K562 (cell line): ENCODE results near the gene NECTIN3. TPM values are rescaled to one million over a fixed set of nuclear protein-coding genes. Genes with fewer than 3 reads are reported as not detected.

Experiments used
- HMGXB4 ChIP-seq: sonication (generic); formaldehyde crosslinking; IDR thresholded peaks from 2 replicates; pipeline ENCODE4 v1.8.1; 2023; ENCODE audit warnings: mild to moderate bottlenecking, missing genetic modification reagents
- NR3C1 ChIP-seq: sonication (generic); formaldehyde crosslinking; IDR thresholded peaks from 2 replicates; pipeline ENCODE4 v1.8.1; 2022; ENCODE audit warnings: missing genetic modification reagents
- POLR2AphosphoS5 ChIP-seq: IDR thresholded peaks from 2 replicates; pipeline ENCODE4 v1.6.1; 2011; ENCODE audit warnings: mild to moderate bottlenecking, low read depth, low read length, moderate library complexity; ENCODE audit not compliant: control insufficient read depth, insufficient read depth
- RREB1 ChIP-seq: fragments of 250-450 bp; sonication (Bioruptor Pico); IDR thresholded peaks from 2 replicates; pipeline ENCODE4 v1.4.0; 2020
- SLC30A9 ChIP-seq: fragments of 250-450 bp; sonication (Bioruptor Pico); IDR thresholded peaks from 2 replicates; pipeline ENCODE4 v1.8.0; 2022; ENCODE audit warnings: mild to moderate bottlenecking, moderate library complexity
- TCFL5 ChIP-seq: fragments of 250-450 bp; sonication (Bioruptor Pico); conservative IDR thresholded peaks from 2 replicates; pipeline ENCODE4 v1.6.1; 2021; ENCODE audit warnings: mild to moderate bottlenecking, moderate library complexity, matching md5 sums
- USF1 ChIP-seq: sonication (generic); formaldehyde crosslinking; IDR thresholded peaks from 2 replicates; pipeline ENCODE4 v1.9.0; 2022; ENCODE audit warnings: mild to moderate bottlenecking, missing genetic modification reagents
- ZNF518B ChIP-seq: fragments of 250-450 bp; sonication (Bioruptor Pico); IDR thresholded peaks from 2 replicates; pipeline ENCODE4 v1.5.0; 2021; ENCODE audit warnings: mild to moderate bottlenecking, moderate library complexity
- ZNF586 ChIP-seq: fragments of 450-650 bp; formaldehyde crosslinking; conservative IDR thresholded peaks from 2 replicates; pipeline ENCODE4 v1.4.0; 2020; ENCODE audit warnings: mild to moderate bottlenecking, moderate library complexity
- polyA plus RNA-seq, 8 experiments: library from polyadenylated mRNA; depleted of rRNA in 4 of 8; stranded (reverse) in 5 of 8; unstranded in 3 of 8; fragments of >200 nt; fragmentation: Nextera tagmentation in 2 of 8; fragmentation: Illumina TruSeq in 1 of 8; extraction: Ambion mirVana in 2 of 8; extraction: Trizol in 1 of 8; gene quantifications; 2 replicates each; pipeline versions ENCODE4 v1.2.1 to v1.2.3, GENCODE V29; 2011 to 2014; ENCODE audit warnings: inconsistent platforms in 1 of 8, missing spikeins in 1 of 8
- total RNA-seq, 7 experiments: library from RNA; depleted of rRNA in 6 of 7; stranded (reverse); fragments of >200 nt in 6 of 7; fragmentation: Illumina TruSeq in 2 of 7; extraction: Trizol in 2 of 7; gene quantifications; 2 replicates each; pipeline versions ENCODE4 v1.2.1 to v1.2.3, GENCODE V29; 2011 to 2021; ENCODE audit warnings: low replicate concordance in 1 of 7

The NECTIN3 gene
- total and polyA plus RNA-seq, 9 of the 15 experiments (the other 6 are each of a cell fraction or from before 2014, with no cell fraction given): 0.16 TPM; not detected in 8

- no peak for TF ChIP-seq RREB1
- no peak for TF ChIP-seq ZNF518B
- no peak for TF ChIP-seq SLC30A9 (CRISPR knock-in tag)
- TF ChIP-seq POLR2AphosphoS5: no peak
- no peak for TF ChIP-seq USF1 (CRISPR knock-in tag)
- no peak for TF ChIP-seq TCFL5
- TF ChIP-seq ZNF586: no peak
- TF ChIP-seq NR3C1 (CRISPR knock-in tag): no peak
- no peak for TF ChIP-seq HMGXB4 (CRISPR knock-in tag)
These were observed 166.3 kb downstream of the NECTIN3 start (continued) for GRCh38 chr3:111237946-111238345.
